ENCODE measurements around the gene RAB4B.
"Not testable (repeated sequence)": the region's sequence is repeated elsewhere in the genome, so short reads cannot be mapped to it uniquely, and the experiment has no call there.

Gene RAB4B

GRCh38 chr19:40825460-40826095 lies 47.5 kb downstream of the RAB4B start:
- DNase-seq = not testable (repeated sequence)

GRCh38 chr19:40826312-40826698 lies 48.3 kb downstream of the RAB4B start:
- not testable (repeated sequence) for DNase-seq

GRCh38 chr19:40826699-40827385 lies 48.8 kb downstream of the RAB4B start:
- DNase-seq = not testable (repeated sequence)

GRCh38 chr19:40827386-40828247 lies 49.6 kb downstream of the RAB4B start:
- DNase-seq = no peak

- no peak for DNase-seq
These were observed 51.2 kb downstream of the RAB4B start for GRCh38 chr19:40829205-40829604.

- DNase-seq = not testable (repeated sequence)
These were observed 52.7 kb downstream of the RAB4B start for GRCh38 chr19:40830741-40831140.

GRCh38 chr19:40831502-40832430 lies 53.7 kb downstream of the RAB4B start:
- no peak for DNase-seq

GRCh38 chr19:40832431-40832790 lies 54.4 kb downstream of the RAB4B start:
- DNase-seq = not testable (repeated sequence)

- not testable (repeated sequence) for DNase-seq
These were observed 55.9 kb downstream of the RAB4B start for GRCh38 chr19:40833728-40834533.

GRCh38 chr19:40836754-40837429 lies 58.8 kb downstream of the RAB4B start:
- DNase-seq = no peak

GRCh38 chr19:40838477-40838876 lies 60.4 kb downstream of the RAB4B start:
- DNase-seq = not testable (repeated sequence)

- DNase-seq = not testable (repeated sequence)
These were observed 64.0 kb downstream of the RAB4B start for GRCh38 chr19:40842012-40842411.

GRCh38 chr19:40842997-40843652 lies 65.1 kb downstream of the RAB4B start:
- DNase-seq = not testable (repeated sequence)

- not testable (repeated sequence) for DNase-seq
These were observed 65.6 kb downstream of the RAB4B start for GRCh38 chr19:40843653-40844052.
